HG03432 (cell line): ENCODE measurements around the gene RIOK2.
"Not testable (repeated sequence)": the region's sequence is repeated elsewhere in the genome, so short reads cannot be mapped to it uniquely, and the experiment has no call there.

Experiments used
- ATAC-seq: cut with Tn5 transposase; IDR thresholded peaks from one replicate; pipeline ENCODE4 v1.9.1; 2021; ENCODE audit warnings: mild to moderate bottlenecking, moderate library complexity; ENCODE audit not compliant: unreplicated experiment

RIOK2 gene

GRCh38 chr5:97183100-97183929 is at the start of gene RIOK2:
RIOK2 (minus strand) TSS chr5:97183247; CDS start chr5:97183191, 56 bp downstream.
- peak; percentile 94 for ATAC-seq

- ATAC-seq = peak; percentile 96
Observed at GRCh38 chr5:97231025-97231636, 48.1 kb upstream of the RIOK2 start.

- ATAC-seq = no peak
Observed at GRCh38 chr5:97229688-97230285, 46.7 kb upstream of the RIOK2 start.

GRCh38 chr5:97229196-97229595 is 46.1 kb upstream of the RIOK2 start:
- ATAC-seq = no peak

- no peak for ATAC-seq
Observed at GRCh38 chr5:97225222-97225621, 42.2 kb upstream of the RIOK2 start.

GRCh38 chr5:97224112-97224750 is 41.2 kb upstream of the RIOK2 start:
- ATAC-seq = no peak

- no peak for ATAC-seq
Observed at GRCh38 chr5:97223596-97223995, 40.5 kb upstream of the RIOK2 start.

GRCh38 chr5:97209343-97209742 is 26.3 kb upstream of the RIOK2 start:
- ATAC-seq = no peak

GRCh38 chr5:97208714-97209113 is 25.7 kb upstream of the RIOK2 start:
- ATAC-seq = no peak

GRCh38 chr5:97208184-97208713 is 25.2 kb upstream of the RIOK2 start:
- ATAC-seq = no peak

GRCh38 chr5:97194366-97194765 is 11.3 kb upstream of the RIOK2 start:
- no peak for ATAC-seq

GRCh38 chr5:97193355-97193688 is 10.3 kb upstream of the RIOK2 start:
- peak; percentile 8 for ATAC-seq

GRCh38 chr5:97192580-97193354 is 9.7 kb upstream of the RIOK2 start:
- ATAC-seq = peak; percentile 88

- ATAC-seq = no peak
Observed at GRCh38 chr5:97191893-97192292, 8.8 kb upstream of the RIOK2 start.

- not testable (repeated sequence) for ATAC-seq
Observed at GRCh38 chr5:97189523-97189922, 6.5 kb upstream of the RIOK2 start.

- no peak for ATAC-seq
Observed at GRCh38 chr5:97183930-97184213, 825 bp upstream of the RIOK2 start.

GRCh38 chr5:97182571-97183099 is 412 bp downstream of the RIOK2 start:
- no peak for ATAC-seq

- ATAC-seq = no peak
Observed at GRCh38 chr5:97181856-97182545, 1.0 kb downstream of the RIOK2 start.

- ATAC-seq = not testable (repeated sequence)
Observed at GRCh38 chr5:97179457-97179856, 3.6 kb downstream of the RIOK2 start.

GRCh38 chr5:97172227-97172626 is 10.8 kb downstream of the RIOK2 start:
- no peak for ATAC-seq
